VCaP (cell line): ENCODE data around the gene NAV2.

ENCODE experiments used
- H3K27ac ChIP-seq: fragments of 450-650 bp; 2 replicates; pipeline ENCODE4 v1.5.1; 2017
- TF ChIP-seq, protein P1 (sequence below): fragments of 450-650 bp; conservative IDR thresholded peaks from 2 replicates; pipeline ENCODE4 v1.5.1; 2017; ENCODE audit warnings: mild to moderate bottlenecking, moderate library complexity

NAV2 gene

DNA sequence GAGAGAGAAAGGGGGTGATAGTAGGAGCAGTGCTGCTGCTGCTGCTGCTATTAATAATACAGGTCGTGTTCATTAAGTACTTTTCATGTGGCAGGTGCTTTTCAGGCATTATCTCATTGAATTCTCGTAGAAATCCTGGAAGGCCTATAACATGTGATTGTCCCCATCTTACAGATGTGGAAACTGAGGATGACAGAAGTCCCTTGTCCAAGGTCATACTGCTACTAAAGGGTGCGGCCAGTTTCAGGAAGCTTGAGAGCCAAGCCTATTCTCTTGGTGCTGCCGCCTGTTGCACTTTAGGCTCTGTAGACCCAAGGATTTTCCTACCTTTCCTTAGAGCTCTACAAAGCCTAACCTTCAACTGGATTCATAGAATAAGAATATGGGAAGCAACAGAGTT, 254.3 kb downstream of the NAV2 start:
- no peak overlapping the region for H3K27ac ChIP-seq
- TF ChIP-seq, protein P1, sequence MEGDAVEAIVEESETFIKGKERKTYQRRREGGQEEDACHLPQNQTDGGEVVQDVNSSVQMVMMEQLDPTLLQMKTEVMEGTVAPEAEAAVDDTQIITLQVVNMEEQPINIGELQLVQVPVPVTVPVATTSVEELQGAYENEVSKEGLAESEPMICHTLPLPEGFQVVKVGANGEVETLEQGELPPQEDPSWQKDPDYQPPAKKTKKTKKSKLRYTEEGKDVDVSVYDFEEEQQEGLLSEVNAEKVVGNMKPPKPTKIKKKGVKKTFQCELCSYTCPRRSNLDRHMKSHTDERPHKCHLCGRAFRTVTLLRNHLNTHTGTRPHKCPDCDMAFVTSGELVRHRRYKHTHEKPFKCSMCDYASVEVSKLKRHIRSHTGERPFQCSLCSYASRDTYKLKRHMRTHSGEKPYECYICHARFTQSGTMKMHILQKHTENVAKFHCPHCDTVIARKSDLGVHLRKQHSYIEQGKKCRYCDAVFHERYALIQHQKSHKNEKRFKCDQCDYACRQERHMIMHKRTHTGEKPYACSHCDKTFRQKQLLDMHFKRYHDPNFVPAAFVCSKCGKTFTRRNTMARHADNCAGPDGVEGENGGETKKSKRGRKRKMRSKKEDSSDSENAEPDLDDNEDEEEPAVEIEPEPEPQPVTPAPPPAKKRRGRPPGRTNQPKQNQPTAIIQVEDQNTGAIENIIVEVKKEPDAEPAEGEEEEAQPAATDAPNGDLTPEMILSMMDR, result no peak

DNA sequence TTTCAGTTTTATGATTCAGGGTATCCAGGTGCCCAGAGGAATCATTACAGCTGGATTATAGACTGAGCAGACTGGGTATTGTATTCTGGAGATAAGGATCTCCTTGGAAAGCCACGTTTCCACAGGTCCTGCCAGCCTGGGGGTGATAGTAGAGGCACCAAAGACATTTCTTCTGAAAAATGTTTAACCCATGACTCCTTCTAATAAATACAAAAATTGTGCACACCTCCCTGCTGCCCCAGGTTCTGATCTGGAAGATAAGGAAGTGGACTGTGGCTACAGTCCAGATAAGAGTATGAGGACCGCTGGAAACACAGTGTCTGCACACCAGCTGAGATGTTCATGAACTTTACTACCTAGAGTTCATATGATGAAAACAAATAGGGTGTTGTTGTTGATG, 255.2 kb downstream of the NAV2 start:
- no peak overlapping the region for H3K27ac ChIP-seq
- TF ChIP-seq, protein P1, result no peak

DNA sequence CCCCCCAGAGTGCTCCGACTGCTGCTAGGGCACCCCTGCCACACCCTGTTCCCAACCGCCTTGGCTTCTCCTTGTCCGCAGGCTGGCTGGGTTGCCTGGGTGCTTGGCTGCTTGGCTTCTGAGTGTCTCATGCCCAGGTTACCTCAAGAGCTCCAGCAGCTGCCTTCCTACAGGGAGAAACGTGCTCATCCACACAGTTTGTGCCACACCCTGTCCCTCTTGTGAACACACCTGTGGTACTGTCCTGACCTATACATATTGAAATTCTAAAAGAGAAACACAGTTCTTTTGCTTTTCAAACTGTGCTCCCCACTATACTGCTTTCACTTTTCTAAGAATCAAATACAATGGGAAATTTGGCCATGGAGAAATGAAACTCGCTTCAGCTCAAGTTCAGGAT, 256.2 kb downstream of the NAV2 start:
- TF ChIP-seq, protein P1, result no peak
- H3K27ac ChIP-seq, result no peak overlapping the region

DNA sequence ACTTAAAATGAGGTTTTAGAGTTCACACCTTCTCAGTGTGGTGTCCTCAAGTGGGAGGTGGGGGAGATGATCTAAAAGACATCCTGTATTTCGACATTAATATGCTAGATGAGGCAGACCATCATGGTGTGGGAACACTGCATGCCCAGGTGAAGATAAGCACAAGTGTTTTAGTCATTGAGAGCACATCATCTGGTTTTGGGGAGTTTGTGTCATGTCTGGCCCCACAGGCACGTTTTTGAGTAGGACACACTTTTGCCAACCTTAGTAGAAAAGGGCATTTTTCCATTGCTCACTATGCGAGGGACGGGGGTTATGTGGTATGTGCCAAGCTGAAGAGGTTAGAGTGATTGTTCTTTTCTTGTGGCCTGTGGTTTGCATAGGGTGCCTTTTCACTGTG, 258.3 kb downstream of the NAV2 start:
- H3K27ac ChIP-seq, result no peak overlapping the region
- TF ChIP-seq, protein P1, result no peak

DNA sequence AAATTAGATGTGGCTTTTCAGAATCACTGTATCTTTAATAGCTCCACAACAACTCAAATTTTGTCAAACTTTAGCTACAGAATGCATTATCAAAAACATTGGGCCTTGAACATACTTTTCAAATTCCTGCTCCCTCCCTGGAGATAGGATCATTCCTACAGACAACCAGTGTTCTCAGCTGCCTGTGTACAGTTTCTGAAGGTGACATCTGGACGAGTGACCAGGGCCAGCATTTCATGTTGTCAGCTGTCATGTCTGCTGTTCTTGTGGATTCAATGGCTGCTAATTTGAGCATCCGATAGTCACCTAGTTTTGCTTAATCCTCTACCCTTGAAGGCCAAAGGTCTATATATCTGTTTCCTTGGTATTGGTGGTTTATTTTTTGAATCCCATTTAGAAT, 259.5 kb downstream of the NAV2 start:
- TF ChIP-seq, protein P1, result no peak
- H3K27ac ChIP-seq, result no peak overlapping the region

DNA sequence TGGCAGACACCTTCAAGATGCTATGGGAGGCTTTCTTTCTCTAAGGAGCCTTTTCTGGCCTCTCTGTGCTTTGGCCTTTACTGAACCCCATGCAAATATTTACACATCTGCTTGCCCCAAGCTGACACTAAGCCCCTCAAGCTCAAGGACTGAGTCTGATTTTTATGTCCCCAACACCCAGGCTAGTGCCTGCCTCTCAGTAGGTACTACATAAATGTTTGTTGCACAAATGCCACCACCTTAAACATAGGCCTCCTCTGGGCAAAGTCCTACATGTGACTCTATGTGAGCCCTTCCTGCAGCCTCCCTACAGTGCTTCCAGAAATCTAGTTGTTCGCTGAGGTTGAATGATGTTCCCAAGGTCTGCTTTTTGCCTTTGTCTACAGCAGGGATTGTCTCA, 260.0 kb downstream of the NAV2 start:
- TF ChIP-seq, protein P1, result no peak
- H3K27ac ChIP-seq, result no peak overlapping the region

DNA sequence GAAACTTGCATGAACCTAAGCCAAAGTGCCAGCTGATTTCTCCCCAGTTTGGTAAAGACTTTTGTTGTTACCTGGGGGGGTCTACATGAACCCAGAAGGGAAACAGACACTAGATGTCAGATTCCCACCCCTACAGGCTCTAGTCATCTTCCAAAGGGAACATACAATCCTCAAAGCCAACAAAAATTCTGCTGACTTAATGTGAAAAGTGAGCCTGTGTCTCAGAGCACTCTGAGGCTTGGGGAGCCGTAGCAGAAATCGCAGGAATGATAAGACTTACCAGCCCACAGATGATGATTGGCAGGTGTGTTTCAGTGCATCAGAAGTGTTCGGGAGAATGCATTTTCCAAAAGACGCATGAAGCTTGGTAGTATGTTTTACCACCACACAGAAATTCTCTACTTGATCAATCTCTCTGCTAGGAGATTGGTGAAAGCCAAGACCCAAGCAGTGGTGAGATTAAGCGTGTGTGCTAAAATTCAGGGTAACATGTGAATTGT, 260.5 kb downstream of the NAV2 start:
- TF ChIP-seq, protein P1, result no peak
- no peak overlapping the region for H3K27ac ChIP-seq
